Heart right ventricle (tissue), 16 donors: ENCODE measurements around the gene ZFYVE9. TPM values are rescaled to one million over a fixed set of nuclear protein-coding genes. Genes with fewer than 3 reads are reported as not detected.

Experiments used
- ATAC-seq, 8 donors: fragments of 200-7000 bp; cut with Tn5 transposase; one replicate each; pipeline ENCODE4 v1.9.1; 2020; ENCODE audit warnings: mild to moderate bottlenecking in 8 of 8, moderate library complexity in 8 of 8, moderate number of reproducible peaks in 1 of 8
- DNase-seq, 2 donors: peaks; one replicate each; pipeline ENCODE4 v3.0.0-alpha.2; 2020
- H3K27ac ChIP-seq, 10 donors: fragments of 200-600 bp; sonication (generic) in 2 of 10; one replicate each; pipeline versions ENCODE4 v1.5.0 to v1.8.0; 2020 to 2022; ENCODE audit warnings: mild to moderate bottlenecking in 3 of 10
- H3K27me3 ChIP-seq, 7 donors: fragments of 200-600 bp; one replicate each; pipeline ENCODE4 v1.8.0; 2021 to 2022; ENCODE audit warnings: mild to moderate bottlenecking in 2 of 7
- H3K36me3 ChIP-seq, 9 donors: fragments of 200-600 bp; sonication (generic) in 1 of 9; one replicate each; pipeline versions ENCODE4 v1.5.0 to v1.8.0; 2020 to 2022; ENCODE audit warnings: mild to moderate bottlenecking in 2 of 9
- H3K4me1 ChIP-seq, 9 donors: fragments of 200-600 bp; sonication (generic) in 1 of 9; one replicate each; pipeline versions ENCODE4 v1.5.0 to v1.8.0; 2020 to 2022; ENCODE audit warnings: mild to moderate bottlenecking in 4 of 9
- H3K4me3 ChIP-seq, 10 donors: fragments of 200-600 bp; sonication (generic) in 2 of 10; one replicate each; pipeline versions ENCODE4 v1.5.0 to v1.8.0; 2020 to 2022; ENCODE audit warnings: mild to moderate bottlenecking in 7 of 10, moderate library complexity in 2 of 10
- H3K9me3 ChIP-seq, 11 donors: fragments of 200-600 bp in 10 of 11; sonication (generic) in 2 of 11; one replicate each; pipeline versions ENCODE4 v1.5.0 to v1.8.0; 2013 to 2022; ENCODE audit warnings: mild to moderate bottlenecking in 2 of 11, control low read depth in 1 of 11, moderate library complexity in 1 of 11
- CTCF ChIP-seq, 9 donors: fragments of 200-600 bp; sonication (generic) in 2 of 9; IDR thresholded peaks; one replicate each; pipeline versions ENCODE4 v1.5.0 to v1.8.0; 2021 to 2022; ENCODE audit warnings: antibody characterized with exemption in 9 of 9, mild to moderate bottlenecking in 5 of 9, moderate library complexity in 1 of 9
- WGBS, 2 donors: extraction: QIAGEN DNeasy Blood & Tissue Kit; methylation state at CpG; one replicate each; pipeline ENCODE4 v1.1.7; 2013; ENCODE audit warnings: inconsistent platforms in 1 of 2; 5-methylcytosine and 5-hydroxymethylcytosine counted together
- intact Hi-C, 10 donors: fragments of 100-400 bp; cut with DNase I; formaldehyde crosslinking; loops; one replicate each; pipeline versions ENCODE4 v1.11.1 to v1.14.2; 2022
- polyA plus RNA-seq, 2 donors: library from polyadenylated mRNA; stranded (reverse); fragments of 200-250 nt; gene quantifications; one replicate each; pipeline ENCODE4 v1.2.3, GENCODE V29; 2013
- total RNA-seq, 10 donors: library from RNA; stranded (reverse); fragmentation: NEBNext Ultra II Directional in 3 of 10; extraction: Animal tissue kit (Norgen Biotek cat#: 25700) in 3 of 10; gene quantifications; one replicate each; pipeline versions ENCODE4 v1.2.1 to v1.2.4, GENCODE V29; 2021 to 2023
- donor health status: Arrhythmogenic right ventricular cardiomyopathy.
- donor health status: ischemic (EF 13 %, LVEDD 7.1; RV severe dilation, severe dysfunction).
- donor health status: healthy with polysubstance abuse.
- donor health status: DM: no; HTN: yes; CAD: no.
- donor health status: DM: no; HTN: no; CAD: no.
- donor health status: ischemic (EF 25% LVEDD 6.9; RV normal size, moderate dysfunction).
- donor health status: ischemic (EF 25% LVEDD 5.7; RV mildly dilated, moderate dysfunction).
- donor health status: healthy.
- donor health status: DM: yes; HTN: yes; CAD: no.
- donor health status: Ischemic cardiomyopathy.
- donor health status: ischemic (EF 35%, LVEDD 5.7; RV mildly dilated, moderate dysfunction).
- donor health status: nonischemic (EF 11% LVEDD 7.7; RV severe dilation, severe dysfunction).
- donor health status: DM: yes; HTN: yes; CAD: no.
- donor health status: PGD.
- donor health status: ischemic (EF 29% LVEDD 5.4; RV normal size, mild dysfunction).
- donor health status: nonischemic (EF 23%, LVEDD 6.1; RV moderate dilation, normal function).

ZFYVE9 gene
- total and polyA plus RNA-seq, 12 donors: 2.6 to 22.2 (median 15.6) TPM

GRCh38 chr1:52346653-52347052, 204.8 kb downstream of the ZFYVE9 start:
- no peak for ATAC-seq
- H3K27me3 ChIP-seq: no peaks in the 10 kb centered on the region
- no peak overlapping the region for H3K27ac ChIP-seq
- H3K4me1 ChIP-seq: peaks cover 0 to 6% (median 0%) of the 10 kb centered on the region in 9 donors
- no peak for TF ChIP-seq CTCF (IDR thresholded peaks at IDR 0.05)
- H3K9me3 ChIP-seq: no peaks in the 10 kb centered on the region
- 81 to 83% methylated on average over 4 of the region's 4 CpGs for WGBS, 2 donors
- intact Hi-C loops: no loop called here
- DNase-seq: no peak
- H3K4me3 ChIP-seq: no peak overlapping the region
- peaks cover 0 to 61% (median 5%) of the 10 kb centered on the region in 9 donors for H3K36me3 ChIP-seq

DNA sequence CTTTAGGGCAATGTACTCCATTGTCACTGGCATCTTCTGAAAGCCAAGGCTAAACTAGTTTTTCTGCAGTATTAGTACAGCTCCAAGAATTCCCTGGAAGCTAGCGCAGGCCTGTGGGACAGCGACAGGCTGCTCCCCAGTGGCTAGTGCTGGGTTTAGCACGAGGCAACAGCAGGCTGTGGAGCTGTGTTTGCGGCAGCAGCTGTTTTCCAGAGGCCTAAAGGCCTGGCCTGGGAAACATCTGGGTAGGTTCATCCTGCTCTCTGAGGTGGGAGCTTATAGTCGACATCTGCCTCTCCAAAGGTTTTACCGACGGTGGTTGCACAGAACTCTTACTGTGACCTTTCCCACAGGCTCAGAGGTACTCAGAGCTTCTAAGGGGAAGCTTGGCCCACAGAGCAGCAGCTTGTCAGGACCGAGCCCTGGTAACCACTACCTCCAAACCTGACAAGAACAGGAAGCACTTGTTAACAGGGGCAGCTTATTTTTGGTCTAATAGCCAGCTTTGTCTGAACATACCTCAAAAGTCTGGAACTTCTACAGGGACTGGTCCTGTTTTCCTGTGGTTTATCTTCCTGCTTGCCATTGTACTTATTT, 206.9 kb downstream of the ZFYVE9 start:
- Histone ChIP-seq H3K27me3 (no peaks in the 10 kb centered on the region), H3K27ac (peak overlapping the region in 1 of 10 donors; percentile 10), H3K4me1 (peaks cover 0 to 6% (median 0%) of the 10 kb centered on the region in 9 donors), H3K9me3 (no peaks in the 10 kb centered on the region), H3K4me3 (no peak overlapping the region), H3K36me3 (peaks cover 0 to 76% (median 7%) of the 10 kb centered on the region in 9 donors)
- DNase-seq (no peak), ATAC-seq (peak in 7 of 8 donors; percentile 46 to 82 (median 69))
- TF ChIP-seq CTCF (IDR thresholded peaks at IDR 0.05): peak in 7 of 9 donors; percentile 10 to 53 (median 28)
- intact Hi-C loops: no loop called here
- WGBS, 2 donors: 39 to 45% methylated on average over 8 of the region's 8 CpGs

- no peak overlapping the region for H3K27ac ChIP-seq
- 82 to 85% methylated on average over 7 of the region's 7 CpGs for whole genome bisulfite sequencing, 2 donors
- peaks cover 0 to 12% (median 0%) of the 10 kb centered on the region in 9 donors for H3K4me1 ChIP-seq
- ATAC-seq: peak in 1 of 8 donors; percentile 15
- DNase-seq: no peak
- H3K27me3 ChIP-seq: no peaks in the 10 kb centered on the region
- intact Hi-C loops: no loop called here
- no peak for TF ChIP-seq CTCF (IDR thresholded peaks at IDR 0.05)
- peaks cover 0 to 89% (median 40%) of the 10 kb centered on the region in 9 donors for H3K36me3 ChIP-seq
- no peaks in the 10 kb centered on the region for H3K9me3 ChIP-seq
- no peak overlapping the region for H3K4me3 ChIP-seq
These were observed 210.8 kb downstream of the ZFYVE9 start for GRCh38 chr1:52352690-52353089.

GRCh38 chr1:52355436-52355835, 213.5 kb downstream of the ZFYVE9 start:
- intact Hi-C loops: no loop called here
- H3K36me3 ChIP-seq: peaks cover 5 to 100% (median 68%) of the 10 kb centered on the region in 9 donors
- no peaks in the 10 kb centered on the region for H3K27me3 ChIP-seq
- H3K27ac ChIP-seq: no peak overlapping the region
- DNase-seq: no peak
- TF ChIP-seq CTCF (IDR thresholded peaks at IDR 0.05): no peak
- H3K4me3 ChIP-seq: no peak overlapping the region
- no peaks in the 10 kb centered on the region for H3K9me3 ChIP-seq
- WGBS, 2 donors: 97% methylated on average over 8 of the region's 8 CpGs
- ATAC-seq: no peak
- peaks cover 0 to 5% (median 0%) of the 10 kb centered on the region in 9 donors for H3K4me1 ChIP-seq
